Peyer's patch (tissue), 4 donors: ENCODE results near the gene TMEM121.

Source experiments
- POLR2A ChIP-seq, 2 donors: fragments of 450-650 bp; IDR thresholded peaks; one replicate each; pipeline ENCODE4 v1.5.1; 2017; ENCODE audit warnings: antibody characterized with exemption in 2 of 2, mild to moderate bottlenecking in 2 of 2, moderate library complexity in 2 of 2
- TF ChIP-seq, protein P1 (sequence below), 6 experiments: fragments of 450-650 bp in 4 of 6; fragments of 200-600 bp in 2 of 6; sonication (generic) in 1 of 6; IDR thresholded peaks; one replicate each; pipeline ENCODE4 v1.5.1; 2017 to 2019; ENCODE audit warnings: antibody characterized with exemption in 6 of 6, mild to moderate bottlenecking in 3 of 6, moderate library complexity in 1 of 6

- TF ChIP-seq POLR2A (IDR thresholded peaks at IDR 0.05): no peak
- TF ChIP-seq, protein P1, sequence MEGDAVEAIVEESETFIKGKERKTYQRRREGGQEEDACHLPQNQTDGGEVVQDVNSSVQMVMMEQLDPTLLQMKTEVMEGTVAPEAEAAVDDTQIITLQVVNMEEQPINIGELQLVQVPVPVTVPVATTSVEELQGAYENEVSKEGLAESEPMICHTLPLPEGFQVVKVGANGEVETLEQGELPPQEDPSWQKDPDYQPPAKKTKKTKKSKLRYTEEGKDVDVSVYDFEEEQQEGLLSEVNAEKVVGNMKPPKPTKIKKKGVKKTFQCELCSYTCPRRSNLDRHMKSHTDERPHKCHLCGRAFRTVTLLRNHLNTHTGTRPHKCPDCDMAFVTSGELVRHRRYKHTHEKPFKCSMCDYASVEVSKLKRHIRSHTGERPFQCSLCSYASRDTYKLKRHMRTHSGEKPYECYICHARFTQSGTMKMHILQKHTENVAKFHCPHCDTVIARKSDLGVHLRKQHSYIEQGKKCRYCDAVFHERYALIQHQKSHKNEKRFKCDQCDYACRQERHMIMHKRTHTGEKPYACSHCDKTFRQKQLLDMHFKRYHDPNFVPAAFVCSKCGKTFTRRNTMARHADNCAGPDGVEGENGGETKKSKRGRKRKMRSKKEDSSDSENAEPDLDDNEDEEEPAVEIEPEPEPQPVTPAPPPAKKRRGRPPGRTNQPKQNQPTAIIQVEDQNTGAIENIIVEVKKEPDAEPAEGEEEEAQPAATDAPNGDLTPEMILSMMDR (IDR thresholded peaks at IDR 0.05): no peak
Measured at GRCh38 chr14:105570482-105570881, 44.1 kb downstream of the TMEM121 start.
